DMS79 (cell line): Measurements from ENCODE around the gene SPATA31D4.

Experiments
- DNase-seq: peaks from one replicate; lab custom pipeline; 2025; lab: John Stamatoyannopoulos, UW

SPATA31D4 gene

GRCh38 chr9:81964218-81965171, 36.3 kb downstream of the SPATA31D4 start:
- no peak for DNase-seq

- no peak for DNase-seq
Observed at GRCh38 chr9:81968026-81968425, 39.8 kb downstream of the SPATA31D4 start.

DNA sequence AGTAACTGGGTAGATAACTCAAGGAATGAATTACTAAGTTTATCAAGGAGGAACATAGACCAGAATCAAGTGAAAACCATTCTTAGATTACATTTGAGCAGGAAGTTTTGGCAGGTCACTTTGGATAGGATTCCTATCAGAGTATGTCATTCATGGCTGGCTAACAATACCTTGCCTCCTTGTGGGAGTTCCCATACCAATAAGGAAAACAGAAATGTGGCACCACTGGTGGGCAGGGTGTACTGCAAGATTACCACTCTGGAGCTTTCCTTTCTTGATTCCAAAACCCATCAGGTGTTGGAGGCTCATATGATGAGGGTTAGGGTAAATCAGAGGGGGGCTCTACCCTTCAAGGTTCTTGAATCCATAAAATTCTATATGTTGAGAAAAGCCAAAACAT, 41.7 kb downstream of the SPATA31D4 start:
- DNase-seq, result no peak

DNA sequence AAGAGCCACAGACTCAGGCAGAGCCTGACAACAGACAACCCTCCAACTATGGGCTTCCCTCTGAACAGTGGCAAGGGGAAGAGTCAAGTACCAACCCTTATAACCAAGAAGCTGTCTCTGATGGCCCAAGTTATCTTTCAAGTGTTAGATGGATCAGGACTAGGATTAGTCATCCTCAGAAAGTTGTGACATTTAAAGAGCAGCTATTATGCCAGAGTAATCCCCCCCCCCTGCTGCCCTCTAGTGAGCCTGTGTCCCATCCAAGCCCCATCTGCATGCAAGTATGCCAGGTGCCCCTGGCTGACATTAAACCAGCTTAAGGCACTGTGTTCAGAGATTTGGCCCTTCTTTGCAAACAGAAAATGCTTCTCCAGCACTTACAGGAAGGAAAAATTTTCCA, 43.5 kb downstream of the SPATA31D4 start:
- DNase-seq, result no peak

DNA sequence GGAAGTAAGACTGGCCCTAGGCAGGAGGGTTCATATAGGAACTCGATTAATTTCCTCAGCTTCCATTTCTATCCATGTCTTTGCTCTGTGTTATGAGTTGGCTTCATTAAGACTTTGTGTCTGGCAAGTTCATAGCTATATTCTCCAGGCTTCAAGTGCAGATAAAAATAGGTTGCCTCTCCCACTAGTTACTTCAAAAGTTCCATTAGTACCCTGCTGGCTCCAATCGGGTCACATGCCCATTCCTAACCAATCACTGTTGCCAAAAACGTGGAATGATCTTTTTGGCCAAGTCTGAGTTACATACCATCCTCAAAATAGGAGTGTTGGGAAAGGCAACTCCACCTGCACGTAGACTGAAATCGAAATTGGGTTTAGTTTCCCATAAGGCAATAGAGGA, 46.5 kb downstream of the SPATA31D4 start:
- no peak for DNase-seq

- no peak for DNase-seq
Observed at GRCh38 chr9:81976351-81976750, 48.1 kb downstream of the SPATA31D4 start.

GRCh38 chr9:81979196-81979595, 51.0 kb downstream of the SPATA31D4 start:
- no peak for DNase-seq

GRCh38 chr9:81980568-81980967, 52.3 kb downstream of the SPATA31D4 start:
- DNase-seq, result no peak

DNA sequence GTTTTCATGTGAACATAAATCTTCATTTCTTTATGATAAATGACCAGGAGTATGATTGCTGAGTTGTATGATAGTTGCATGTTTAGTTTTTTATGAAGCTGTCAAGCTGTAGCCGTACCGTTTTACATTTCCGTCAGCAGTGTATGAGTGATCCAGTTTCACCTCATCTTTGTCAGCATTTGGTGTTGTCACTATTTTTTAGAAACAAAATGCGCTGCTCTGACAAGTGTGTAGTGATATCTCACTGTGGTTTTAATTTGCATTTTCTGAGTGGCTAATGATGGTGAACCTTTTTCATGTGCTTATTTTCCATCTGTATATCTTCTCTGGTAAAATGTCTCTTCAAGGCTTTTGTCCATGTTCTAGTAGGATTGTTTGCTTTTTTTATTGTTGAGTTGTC, 53.7 kb downstream of the SPATA31D4 start:
- no peak for DNase-seq
